K562 (cell line): ENCODE measurements around the gene KIF9. TPM values are rescaled to one million over a fixed set of nuclear protein-coding genes. Genes with fewer than 3 reads are reported as not detected.

ENCODE experiments used
- BCL6 ChIP-seq: fragments of 250-450 bp; sonication (Bioruptor Pico); IDR thresholded peaks from 2 replicates; pipeline ENCODE4 v1.4.0; 2020
- CEBPB ChIP-seq: fragments of 450-650 bp; IDR thresholded peaks from 2 replicates; pipeline ENCODE4 v1.6.1; 2016; ENCODE audit warnings: missing genetic modification characterization, missing compliant biosample characterization
- CEBPG ChIP-seq, 3 experiments: fragments of 200-800 bp in 1 of 3; sonication (Bioruptor generic) in 1 of 3; sonication (generic) in 1 of 3; formaldehyde crosslinking in 1 of 3; IDR thresholded peaks in 2 of 3; conservative IDR thresholded peaks in 1 of 3; 2 replicates each; pipeline versions ENCODE4 v1.6.1 to v1.8.0; 2016 to 2022; ENCODE audit warnings: missing compliant biosample characterization in 2 of 3, missing genetic modification characterization in 2 of 3, mild to moderate bottlenecking in 1 of 3, missing genetic modification reagents in 1 of 3
- JUN ChIP-seq, 2 experiments: sonication (generic) in 1 of 2; formaldehyde crosslinking in 1 of 2; IDR thresholded peaks; 2 replicates each; pipeline versions ENCODE4 v1.6.1 to v1.8.0; 2012 to 2022; ENCODE audit warnings: borderline replicate concordance in 2 of 2, mild to moderate bottlenecking in 2 of 2, improper control_type of control experiment in 1 of 2, low read depth in 1 of 2, low read length in 1 of 2, missing genetic modification reagents in 1 of 2
- NR2C2 ChIP-seq, 2 experiments: fragments of 200-800 bp in 1 of 2; sonication (Bioruptor generic) in 1 of 2; sonication (generic) in 1 of 2; formaldehyde crosslinking in 1 of 2; IDR thresholded peaks; 2 replicates each; pipeline versions ENCODE4 v1.6.1 to v1.8.0; 2016 to 2022; ENCODE audit warnings: mild to moderate bottlenecking in 1 of 2, missing compliant biosample characterization in 1 of 2, missing genetic modification characterization in 1 of 2, missing genetic modification reagents in 1 of 2
- POLR2H ChIP-seq: IDR thresholded peaks from 2 replicates; pipeline ENCODE4 v1.6.1; 2016; ENCODE audit warnings: missing genetic modification characterization, low read depth, mild to moderate bottlenecking, control low read depth, missing compliant biosample characterization, moderate library complexity
- SMAD2 ChIP-seq: fragments of 150-350 bp; IDR thresholded peaks from 2 replicates; pipeline ENCODE4 v1.6.1; 2014; ENCODE audit warnings: low read depth, mild to moderate bottlenecking, low read length
- TBL1XR1 ChIP-seq, 2 experiments: IDR thresholded peaks; 2 replicates each; pipeline ENCODE4 v1.6.1; 2012; ENCODE audit warnings: improper control_type of control experiment in 2 of 2, low read length in 2 of 2, mild to moderate bottlenecking in 1 of 2
- ZNF384 ChIP-seq: IDR thresholded peaks from 2 replicates; pipeline ENCODE4 v1.6.1; 2012; ENCODE audit warnings: low read depth, low read length, improper control_type of control experiment
- polyA plus RNA-seq, 8 experiments: library from polyadenylated mRNA; depleted of rRNA in 4 of 8; stranded (reverse) in 5 of 8; unstranded in 3 of 8; fragments of >200 nt; fragmentation: Nextera tagmentation in 2 of 8; fragmentation: Illumina TruSeq in 1 of 8; extraction: Ambion mirVana in 2 of 8; extraction: Trizol in 1 of 8; gene quantifications; 2 replicates each; pipeline versions ENCODE4 v1.2.1 to v1.2.3, GENCODE V29; 2011 to 2014; ENCODE audit warnings: inconsistent platforms in 1 of 8, missing spikeins in 1 of 8
- total RNA-seq, 7 experiments: library from RNA; depleted of rRNA in 6 of 7; stranded (reverse); fragments of >200 nt in 6 of 7; fragmentation: Illumina TruSeq in 2 of 7; extraction: Trizol in 2 of 7; gene quantifications; 2 replicates each; pipeline versions ENCODE4 v1.2.1 to v1.2.3, GENCODE V29; 2011 to 2021; ENCODE audit warnings: low replicate concordance in 1 of 7
- TF ChIP-seq, protein P1 (sequence below), 2 experiments: fragments of 450-650 bp; IDR thresholded peaks; 2 replicates each; pipeline ENCODE4 v1.6.1; 2018; ENCODE audit warnings: mild to moderate bottlenecking in 2 of 2, low read depth in 1 of 2; ENCODE audit not compliant: partially characterized antibody in 2 of 2
- TF ChIP-seq, protein P2 (sequence below): IDR thresholded peaks from 3 replicates; pipeline ENCODE4 v1.6.1; 2011; ENCODE audit warnings: borderline replicate concordance, mild to moderate bottlenecking; ENCODE audit not compliant: insufficient read length, insufficient read depth
- TF ChIP-seq, protein P3 (sequence below): fragments of 250-450 bp; sonication (Bioruptor Pico); IDR thresholded peaks from 2 replicates; pipeline ENCODE4 v1.8.0; 2022; ENCODE audit warnings: moderate library complexity, mild to moderate bottlenecking, inconsistent platforms

Gene KIF9
- total and polyA plus RNA-seq, 9 of the 15 experiments (the other 6 are each of a cell fraction or from before 2014, with no cell fraction given): 16.9 to 56.9 (median 25.0) TPM

DNA sequence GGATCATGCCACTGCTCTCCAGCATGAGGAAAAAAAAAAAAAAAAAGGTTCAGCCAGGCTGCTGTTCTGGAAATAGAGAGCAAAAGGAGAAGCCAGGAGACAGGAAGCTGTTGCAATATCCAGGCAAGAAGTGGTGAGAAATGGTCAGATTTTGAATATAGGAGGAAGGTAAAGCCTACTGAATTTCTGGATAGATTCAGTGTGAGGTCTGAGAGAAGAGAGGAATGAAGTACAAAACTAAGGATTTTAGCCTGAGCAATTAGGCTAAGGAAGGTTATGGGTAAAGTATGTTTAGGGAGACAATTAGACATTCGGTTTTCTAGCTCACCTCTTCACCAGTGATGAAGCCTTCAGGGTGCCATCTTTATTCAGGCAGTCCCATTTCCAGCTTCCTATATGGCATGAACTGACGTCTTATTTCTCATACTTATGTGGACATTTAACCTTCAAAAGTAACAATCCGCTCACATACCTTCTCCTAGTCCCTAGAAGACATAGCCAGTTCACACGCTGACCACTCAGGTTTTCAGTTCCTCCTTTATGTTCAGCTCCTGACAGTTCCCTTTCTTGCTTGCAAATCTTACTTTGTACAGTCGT, 57.2 kb downstream of the KIF9 start (continued):
- TF ChIP-seq SMAD2: no peak
- peak; percentile 56 for TF ChIP-seq CEBPB (tag)
- TF ChIP-seq, protein P1, sequence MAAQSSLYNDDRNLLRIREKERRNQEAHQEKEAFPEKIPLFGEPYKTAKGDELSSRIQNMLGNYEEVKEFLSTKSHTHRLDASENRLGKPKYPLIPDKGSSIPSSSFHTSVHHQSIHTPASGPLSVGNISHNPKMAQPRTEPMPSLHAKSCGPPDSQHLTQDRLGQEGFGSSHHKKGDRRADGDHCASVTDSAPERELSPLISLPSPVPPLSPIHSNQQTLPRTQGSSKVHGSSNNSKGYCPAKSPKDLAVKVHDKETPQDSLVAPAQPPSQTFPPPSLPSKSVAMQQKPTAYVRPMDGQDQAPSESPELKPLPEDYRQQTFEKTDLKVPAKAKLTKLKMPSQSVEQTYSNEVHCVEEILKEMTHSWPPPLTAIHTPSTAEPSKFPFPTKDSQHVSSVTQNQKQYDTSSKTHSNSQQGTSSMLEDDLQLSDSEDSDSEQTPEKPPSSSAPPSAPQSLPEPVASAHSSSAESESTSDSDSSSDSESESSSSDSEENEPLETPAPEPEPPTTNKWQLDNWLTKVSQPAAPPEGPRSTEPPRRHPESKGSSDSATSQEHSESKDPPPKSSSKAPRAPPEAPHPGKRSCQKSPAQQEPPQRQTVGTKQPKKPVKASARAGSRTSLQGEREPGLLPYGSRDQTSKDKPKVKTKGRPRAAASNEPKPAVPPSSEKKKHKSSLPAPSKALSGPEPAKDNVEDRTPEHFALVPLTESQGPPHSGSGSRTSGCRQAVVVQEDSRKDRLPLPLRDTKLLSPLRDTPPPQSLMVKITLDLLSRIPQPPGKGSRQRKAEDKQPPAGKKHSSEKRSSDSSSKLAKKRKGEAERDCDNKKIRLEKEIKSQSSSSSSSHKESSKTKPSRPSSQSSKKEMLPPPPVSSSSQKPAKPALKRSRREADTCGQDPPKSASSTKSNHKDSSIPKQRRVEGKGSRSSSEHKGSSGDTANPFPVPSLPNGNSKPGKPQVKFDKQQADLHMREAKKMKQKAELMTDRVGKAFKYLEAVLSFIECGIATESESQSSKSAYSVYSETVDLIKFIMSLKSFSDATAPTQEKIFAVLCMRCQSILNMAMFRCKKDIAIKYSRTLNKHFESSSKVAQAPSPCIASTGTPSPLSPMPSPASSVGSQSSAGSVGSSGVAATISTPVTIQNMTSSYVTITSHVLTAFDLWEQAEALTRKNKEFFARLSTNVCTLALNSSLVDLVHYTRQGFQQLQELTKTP (IDR thresholded peaks at IDR 0.05; ENCODE audit: low read depth in 1 of 2, partially characterized antibody in 2 of 2): peak; percentile 18 to 36
- TF ChIP-seq JUN (IDR thresholded peaks at IDR 0.05; ENCODE audit: borderline replicate concordance, low read depth, low read length): no peak
- no peak for TF ChIP-seq JUN (CRISPR knock-in tag; IDR thresholded peaks at IDR 0.05; ENCODE audit: borderline replicate concordance)
- TF ChIP-seq, protein P2, sequence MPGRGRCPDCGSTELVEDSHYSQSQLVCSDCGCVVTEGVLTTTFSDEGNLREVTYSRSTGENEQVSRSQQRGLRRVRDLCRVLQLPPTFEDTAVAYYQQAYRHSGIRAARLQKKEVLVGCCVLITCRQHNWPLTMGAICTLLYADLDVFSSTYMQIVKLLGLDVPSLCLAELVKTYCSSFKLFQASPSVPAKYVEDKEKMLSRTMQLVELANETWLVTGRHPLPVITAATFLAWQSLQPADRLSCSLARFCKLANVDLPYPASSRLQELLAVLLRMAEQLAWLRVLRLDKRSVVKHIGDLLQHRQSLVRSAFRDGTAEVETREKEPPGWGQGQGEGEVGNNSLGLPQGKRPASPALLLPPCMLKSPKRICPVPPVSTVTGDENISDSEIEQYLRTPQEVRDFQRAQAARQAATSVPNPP: no peak
- peak; percentile 77 for TF ChIP-seq POLR2H (tag)
- TF ChIP-seq NR2C2 (CRISPR knock-in tag; IDR thresholded peaks at IDR 0.05): no peak
- peak; percentile 70; the same call in 1 of the 2 replicates for TF ChIP-seq NR2C2 (tag; IDR thresholded peaks at IDR 0.05)
- TF ChIP-seq CEBPG (CRISPR knock-in tag; IDR thresholded peaks at IDR 0.05): peak; percentile 95
- TF ChIP-seq CEBPG (tag; conservative IDR thresholded peaks at IDR 0.05 in 1 of 2, IDR thresholded peaks at IDR 0.05 in 1 of 2): peak; percentile 77 to 96
- TF ChIP-seq BCL6 (CRISPR knock-in tag): peak; percentile 54; the same call in 1 of the 2 replicates
- TF ChIP-seq TBL1XR1 (IDR thresholded peaks at IDR 0.05; ENCODE audit: low read length in 2 of 2): no peak
- peak; percentile 90 for TF ChIP-seq ZNF384
- TF ChIP-seq, protein P3, sequence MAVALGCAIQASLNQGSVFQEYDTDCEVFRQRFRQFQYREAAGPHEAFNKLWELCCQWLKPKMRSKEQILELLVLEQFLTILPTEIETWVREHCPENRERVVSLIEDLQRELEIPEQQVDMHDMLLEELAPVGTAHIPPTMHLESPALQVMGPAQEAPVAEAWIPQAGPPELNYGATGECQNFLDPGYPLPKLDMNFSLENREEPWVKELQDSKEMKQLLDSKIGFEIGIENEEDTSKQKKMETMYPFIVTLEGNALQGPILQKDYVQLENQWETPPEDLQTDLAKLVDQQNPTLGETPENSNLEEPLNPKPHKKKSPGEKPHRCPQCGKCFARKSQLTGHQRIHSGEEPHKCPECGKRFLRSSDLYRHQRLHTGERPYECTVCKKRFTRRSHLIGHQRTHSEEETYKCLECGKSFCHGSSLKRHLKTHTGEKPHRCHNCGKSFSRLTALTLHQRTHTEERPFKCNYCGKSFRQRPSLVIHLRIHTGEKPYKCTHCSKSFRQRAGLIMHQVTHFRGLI (CRISPR knock-in tag): no peak
